SK-N-SH treated with all-trans-retinoic acid at 6 μM for 48 hours (cell line): ENCODE data around the gene CXCL8.

ENCODE experiments used
- ARNTL ChIP-seq: fragments of 450-650 bp; formaldehyde crosslinking; IDR thresholded peaks from 2 replicates; pipeline ENCODE4 v1.5.0; 2020; ENCODE audit warnings: low read depth, mild to moderate bottlenecking, moderate library complexity, borderline replicate concordance
- PPARA ChIP-seq: fragments of 250-450 bp; sonication (Bioruptor Pico); IDR thresholded peaks from 2 replicates; pipeline ENCODE4 v1.5.0; 2020; ENCODE audit warnings: mild to moderate bottlenecking, borderline replicate concordance
- ZFP3 ChIP-seq: fragments of 250-450 bp; sonication (Bioruptor Pico); IDR thresholded peaks from 2 replicates; pipeline ENCODE4 v1.5.0; 2020; ENCODE audit warnings: mild to moderate bottlenecking, moderate library complexity

DNA sequence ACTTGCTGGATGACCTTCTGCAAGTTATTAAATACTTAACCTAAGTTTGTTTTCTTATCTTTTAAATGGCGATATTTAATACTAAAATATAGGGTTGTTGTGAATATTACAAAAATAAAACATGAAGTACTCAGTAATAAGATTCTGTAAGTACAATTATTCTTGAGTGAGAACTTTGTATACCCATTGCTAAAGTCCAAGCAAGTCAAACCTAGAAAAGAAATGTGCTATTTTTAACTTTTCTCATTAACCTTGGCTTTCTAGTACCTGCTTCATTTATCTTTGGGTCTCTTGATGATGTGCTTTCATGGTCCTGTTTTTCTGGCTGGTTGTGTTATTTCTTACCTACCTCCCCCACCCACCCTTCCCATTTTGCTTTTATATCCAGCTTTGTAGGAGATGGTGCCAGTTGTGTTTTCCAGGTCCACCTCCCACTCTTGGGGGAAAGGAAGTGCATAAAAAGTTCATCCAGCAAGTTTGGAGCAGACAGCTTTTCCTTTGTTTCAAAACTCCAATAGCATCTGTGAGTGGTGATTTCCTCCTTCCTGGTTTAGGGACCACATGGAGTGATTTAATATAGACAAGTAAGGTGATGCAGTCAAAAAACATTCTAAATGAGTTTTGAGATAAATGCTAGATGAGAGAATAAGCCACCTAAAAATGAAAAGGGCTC lies 7.5 kb upstream of the CXCL8 start:
- TF ChIP-seq ZFP3 (CRISPR knock-in tag) (no peak), PPARA (CRISPR knock-in tag) (no peak), ARNTL (CRISPR knock-in tag) (no peak)
